ENCODE data around the gene SGK1.
A peak's percentile ranks its signal among the peaks of the same experiment; 100 is the strongest.
"Not testable (repeated sequence)": the region's sequence is repeated elsewhere in the genome, so short reads cannot be mapped to it uniquely, and the experiment has no call there.

Gene SGK1

GRCh38 chr6:134204031-134204430 is 113.9 kb downstream of the SGK1 start:
- TF ChIP-seq POLR2A (IDR thresholded peaks at IDR 0.05; ENCODE audit: low read depth, low read length), result no peak
- no peak for TF ChIP-seq TAF1 (IDR thresholded peaks at IDR 0.05; ENCODE audit: borderline replicate concordance, low read depth, low read length)
- FAIRE-seq, result no peak
- DNase-seq (ENCODE audit: insufficient read length), result no peak

- no peak for FAIRE-seq
- TF ChIP-seq TAF1 (IDR thresholded peaks at IDR 0.05; ENCODE audit: borderline replicate concordance, low read depth, low read length), result no peak
- no peak for TF ChIP-seq POLR2AphosphoS5 (IDR thresholded peaks at IDR 0.05; ENCODE audit: low read depth, low read length)
- no peak for TF ChIP-seq POLR2A (IDR thresholded peaks at IDR 0.05; ENCODE audit: low read depth, low read length)
Observed at GRCh38 chr6:134201716-134202115, 116.2 kb downstream of the SGK1 start.

DNA sequence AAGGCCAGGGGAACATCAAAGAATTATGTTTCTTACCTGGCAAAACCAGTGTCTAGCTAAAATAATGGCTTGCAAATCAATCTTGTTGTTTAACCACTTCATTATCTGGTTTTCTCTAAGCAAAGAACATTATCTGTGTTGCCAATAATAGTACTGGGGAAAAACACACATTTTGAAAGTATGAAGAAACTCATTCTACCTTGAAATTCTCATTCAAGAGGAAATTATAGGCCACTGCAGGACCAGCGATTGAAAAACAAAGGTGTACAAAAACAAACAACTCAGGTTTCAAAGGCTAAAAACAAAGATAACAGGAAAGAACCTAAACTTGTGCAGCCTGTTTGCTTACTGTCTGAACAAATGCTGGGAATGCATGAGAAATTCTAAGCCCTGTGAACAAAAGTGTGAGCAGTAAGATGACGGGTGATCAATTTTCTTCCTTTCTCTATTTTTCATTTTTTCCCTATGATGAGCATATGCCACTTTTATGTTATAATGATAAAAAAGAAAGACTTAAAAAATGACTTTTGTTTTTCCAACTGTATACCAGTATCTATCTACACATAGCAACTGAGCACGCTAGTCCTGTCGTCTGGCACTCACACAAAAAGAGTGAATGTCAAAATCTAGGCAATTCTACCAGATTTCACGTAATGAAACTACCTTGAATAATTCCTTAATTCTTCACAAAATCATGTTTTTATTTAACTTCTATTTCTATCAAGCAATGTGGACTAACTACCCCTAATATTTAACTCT is 117.9 kb downstream of the SGK1 start:
- TF ChIP-seq TAF1 (IDR thresholded peaks at IDR 0.05; ENCODE audit: borderline replicate concordance, low read depth, low read length), result no peak
- TF ChIP-seq POLR2AphosphoS5 (IDR thresholded peaks at IDR 0.05; ENCODE audit: low read depth, low read length), result no peak
- no peak for TF ChIP-seq POLR2A (IDR thresholded peaks at IDR 0.05; ENCODE audit: low read depth, low read length)
- FAIRE-seq (no peak), DNase-seq (ENCODE audit: insufficient read length) (no peak)

More at GRCh38 chr6:134201716-134202115, 116.2 kb downstream of the SGK1 start:
- DNase-seq (ENCODE audit: insufficient read length), result no peak

DNA sequence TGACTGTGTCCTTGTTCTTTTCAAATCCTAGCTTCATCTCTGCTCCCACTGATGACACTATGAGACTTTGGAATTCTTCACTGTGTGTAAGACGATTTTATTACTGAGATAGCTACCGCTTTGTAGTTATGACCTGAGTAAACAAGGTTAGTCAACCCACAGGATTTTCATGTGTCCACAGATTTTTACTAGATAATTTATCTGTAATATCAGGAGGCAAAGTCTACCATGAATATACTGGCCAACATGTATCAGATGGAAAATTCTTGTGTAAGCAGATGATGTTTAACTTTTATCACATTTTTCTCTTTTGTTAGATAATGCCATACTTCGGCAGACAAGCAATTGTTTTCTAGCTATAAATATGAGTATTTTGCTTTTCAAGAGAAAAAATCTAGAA is 119.8 kb downstream of the SGK1 start:
- FAIRE-seq, result no peak
- no peak for DNase-seq (ENCODE audit: insufficient read length)
- no peak for TF ChIP-seq POLR2A (IDR thresholded peaks at IDR 0.05; ENCODE audit: low read depth, low read length)
- no peak for TF ChIP-seq TAF1 (IDR thresholded peaks at IDR 0.05; ENCODE audit: borderline replicate concordance, low read depth, low read length)
- no peak for TF ChIP-seq POLR2AphosphoS5 (IDR thresholded peaks at IDR 0.05; ENCODE audit: low read depth, low read length)

DNA sequence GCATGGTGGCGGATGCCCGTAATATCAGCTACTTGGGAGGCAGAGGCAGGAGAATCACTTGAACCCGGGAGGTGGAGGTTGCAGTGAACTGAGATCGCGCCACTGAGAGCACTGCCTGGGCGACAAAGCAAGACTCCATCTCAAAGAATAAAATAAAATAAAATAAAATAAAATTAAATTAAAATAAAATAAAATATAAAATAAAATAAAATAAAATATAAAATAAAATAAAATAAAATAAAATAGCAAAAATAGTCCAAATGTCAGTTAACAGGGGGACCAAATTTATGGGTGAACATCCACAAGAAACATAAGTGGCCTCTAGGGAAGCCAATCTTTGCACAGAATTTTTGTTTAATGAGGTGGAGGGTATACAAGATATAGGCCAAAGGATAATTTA is 120.2 kb downstream of the SGK1 start:
- not testable (repeated sequence) for FAIRE-seq; DNase-seq (ENCODE audit: insufficient read length)

DNA sequence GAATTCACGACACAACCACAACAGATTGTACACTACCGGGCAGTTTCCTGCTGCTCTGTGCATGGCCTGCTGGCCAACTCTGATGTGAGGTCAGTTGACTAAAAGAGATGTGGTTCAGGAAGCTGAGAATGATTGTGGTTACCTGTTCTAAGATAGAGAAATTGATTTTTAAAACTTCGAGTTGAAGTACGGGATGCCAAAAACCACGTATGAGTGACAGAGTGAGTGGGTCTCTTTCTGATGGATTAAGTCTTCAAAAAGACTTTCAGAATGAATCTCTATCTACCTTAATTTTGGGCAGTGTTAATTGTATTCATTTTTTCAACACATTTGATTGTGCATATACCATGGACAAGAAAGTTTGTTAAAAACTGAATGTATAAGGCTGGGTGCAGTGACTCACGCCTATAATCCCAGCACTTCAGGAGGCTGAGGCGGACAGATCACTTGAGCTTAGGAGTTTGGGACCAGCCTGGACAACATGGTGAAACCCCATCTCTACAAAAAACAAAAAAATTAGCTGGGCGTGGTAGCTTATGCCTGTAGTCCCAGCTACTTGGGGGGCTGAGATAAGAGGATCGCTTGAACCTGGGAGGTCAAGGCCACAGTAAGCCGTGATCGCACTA is 121.2 kb downstream of the SGK1 start:
- peak; percentile 60 for FAIRE-seq
- TF ChIP-seq POLR2AphosphoS5 (IDR thresholded peaks at IDR 0.05; ENCODE audit: low read depth, low read length) (no peak), TAF1 (IDR thresholded peaks at IDR 0.05; ENCODE audit: borderline replicate concordance, low read depth, low read length) (no peak), POLR2A (IDR thresholded peaks at IDR 0.05; ENCODE audit: low read depth, low read length) (no peak)
- DNase-seq (ENCODE audit: insufficient read length), result no peak

- FAIRE-seq (no peak), DNase-seq (ENCODE audit: insufficient read length) (no peak)
Observed at GRCh38 chr6:134195985-134196384, 121.9 kb downstream of the SGK1 start.

DNA sequence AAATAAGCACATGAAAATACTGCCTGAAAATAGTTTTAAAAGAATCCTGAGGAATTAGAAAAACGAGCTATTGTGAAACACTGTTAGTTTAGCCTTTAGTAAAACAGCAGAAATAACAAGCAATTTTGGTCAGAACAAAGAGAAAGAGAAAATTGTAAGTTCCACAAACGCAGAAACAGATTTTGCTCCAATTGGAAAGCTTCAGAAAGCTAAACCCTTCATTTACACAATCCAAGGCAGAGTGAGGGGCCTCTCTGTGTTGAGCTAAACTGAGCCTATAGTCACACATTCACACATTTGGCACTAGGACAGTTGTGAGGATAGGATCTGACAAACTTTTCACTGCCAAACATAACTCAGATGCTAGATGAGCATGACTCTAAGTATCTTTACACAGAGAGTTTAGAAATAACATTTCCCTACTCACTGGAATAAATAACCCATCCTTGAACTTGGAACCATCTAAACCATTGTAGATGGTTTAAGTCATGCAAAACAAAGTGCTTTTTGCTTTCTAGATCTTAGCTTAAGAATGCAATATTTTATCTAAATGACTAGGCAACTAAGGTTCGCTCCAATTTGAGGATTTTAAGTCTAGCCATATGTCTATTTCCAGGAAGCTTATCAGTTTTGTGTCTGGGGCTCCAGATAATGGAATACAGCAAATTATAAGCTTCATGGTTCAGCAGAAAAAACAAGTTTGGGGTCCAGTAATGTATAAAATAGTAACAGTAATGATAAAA is 122.6 kb downstream of the SGK1 start:
- TF ChIP-seq POLR2AphosphoS5 (IDR thresholded peaks at IDR 0.05; ENCODE audit: low read depth, low read length) (no peak), TAF1 (IDR thresholded peaks at IDR 0.05; ENCODE audit: borderline replicate concordance, low read depth, low read length) (no peak), POLR2A (IDR thresholded peaks at IDR 0.05; ENCODE audit: low read depth, low read length) (no peak)
- FAIRE-seq (no peak), DNase-seq (ENCODE audit: insufficient read length) (no peak)

More at GRCh38 chr6:134195985-134196384, 121.9 kb downstream of the SGK1 start:
- TF ChIP-seq TAF1 (IDR thresholded peaks at IDR 0.05; ENCODE audit: borderline replicate concordance, low read depth, low read length) (no peak), POLR2AphosphoS5 (IDR thresholded peaks at IDR 0.05; ENCODE audit: low read depth, low read length) (no peak), POLR2A (IDR thresholded peaks at IDR 0.05; ENCODE audit: low read depth, low read length) (no peak)

DNA sequence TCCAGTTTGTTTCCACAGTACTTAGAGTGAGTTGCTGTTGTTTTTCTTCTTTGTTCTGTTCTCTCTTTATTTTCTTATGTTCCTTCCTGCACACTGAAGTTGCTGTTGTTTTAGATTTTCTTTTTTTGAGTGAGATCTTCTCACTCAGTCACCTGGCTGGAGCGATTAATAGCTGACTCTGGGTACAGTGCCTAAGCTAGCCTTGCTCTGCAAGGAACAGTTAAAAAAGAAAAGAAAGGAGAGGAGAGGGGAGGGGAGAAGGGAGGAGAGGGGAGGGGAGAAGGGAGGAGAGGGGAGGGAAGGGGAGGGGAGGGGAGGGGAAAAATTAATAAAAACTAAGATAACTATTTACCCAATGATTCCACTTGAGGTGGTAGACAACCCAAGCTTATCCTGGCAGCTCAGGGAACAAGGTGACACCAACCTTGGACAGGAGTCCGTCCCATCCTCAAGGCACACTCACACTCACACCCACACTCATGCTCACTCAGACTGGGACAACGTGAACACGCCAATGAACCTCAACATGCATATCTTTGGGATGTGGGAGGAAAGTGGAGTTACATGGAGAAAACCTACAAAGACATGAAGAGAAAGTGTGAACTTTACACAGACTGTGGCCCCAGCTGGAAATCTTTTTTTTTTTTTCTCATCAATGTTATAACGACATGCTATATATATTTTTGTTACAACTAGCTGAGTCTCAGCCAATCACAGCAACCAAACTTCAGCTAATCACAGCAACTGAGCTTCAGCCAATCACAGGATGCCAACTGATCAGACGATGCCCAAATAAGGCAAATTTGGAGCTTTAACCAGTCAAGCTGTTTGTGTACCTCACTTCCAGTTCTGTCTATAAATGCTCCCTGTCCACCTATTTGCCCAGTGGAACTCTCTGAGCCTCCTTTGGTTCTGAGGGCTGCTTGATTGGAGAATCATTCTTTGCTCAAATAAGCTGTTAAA is 124.1 kb downstream of the SGK1 start:
- TF ChIP-seq POLR2A (IDR thresholded peaks at IDR 0.05; ENCODE audit: low read depth, low read length), result no peak
- TF ChIP-seq POLR2AphosphoS5 (IDR thresholded peaks at IDR 0.05; ENCODE audit: low read depth, low read length), result no peak
- DNase-seq (ENCODE audit: insufficient read length), result no peak
- no peak for FAIRE-seq

DNA sequence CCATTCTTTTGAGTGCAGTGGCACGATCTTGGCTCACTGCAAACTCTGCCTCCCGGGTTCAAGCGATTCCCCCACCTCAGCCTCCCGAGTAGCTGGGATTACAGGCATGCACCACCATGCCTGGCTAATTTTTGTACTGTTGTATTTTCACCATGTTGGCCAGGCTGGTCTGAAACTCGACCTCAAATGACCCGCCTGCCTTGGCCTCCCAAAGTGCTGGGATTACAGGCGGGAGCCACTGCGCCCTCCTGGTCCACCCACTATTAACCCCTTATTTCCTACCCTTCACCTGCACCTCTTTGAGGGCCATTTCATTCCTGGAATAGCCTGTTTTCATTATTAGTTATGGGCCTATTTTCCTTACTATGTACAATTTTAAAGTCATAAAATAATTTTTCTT is 125.3 kb downstream of the SGK1 start:
- DNase-seq (ENCODE audit: insufficient read length); FAIRE-seq: not testable (repeated sequence)

DNA sequence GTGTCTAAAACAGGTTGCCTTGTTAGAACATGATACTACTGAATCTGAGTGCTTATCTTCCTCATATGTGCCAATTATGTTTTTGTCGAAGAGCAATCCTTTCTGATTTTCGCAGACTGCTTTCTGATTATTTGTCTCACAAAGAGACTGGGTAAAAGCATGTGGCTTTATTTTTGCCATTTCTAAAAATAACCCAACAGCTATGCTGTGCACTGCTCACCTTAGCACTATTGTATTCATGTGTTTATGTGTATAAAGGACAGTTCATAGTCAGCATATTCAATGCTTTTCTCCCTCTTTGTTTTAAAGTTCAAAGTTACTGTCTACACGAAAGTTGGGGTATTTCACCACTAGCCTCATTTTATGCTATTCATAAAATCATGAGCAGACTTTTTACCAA is 127.0 kb downstream of the SGK1 start:
- no peak for DNase-seq (ENCODE audit: insufficient read length)
- TF ChIP-seq POLR2AphosphoS5 (IDR thresholded peaks at IDR 0.05; ENCODE audit: low read depth, low read length), result no peak
- no peak for TF ChIP-seq TAF1 (IDR thresholded peaks at IDR 0.05; ENCODE audit: borderline replicate concordance, low read depth, low read length)
- no peak for TF ChIP-seq POLR2A (IDR thresholded peaks at IDR 0.05; ENCODE audit: low read depth, low read length)
- FAIRE-seq, result no peak

All from GM12892 (cell line).